Coronary artery (tissue), 2 donors: ENCODE results near the gene FBXO28.

ENCODE experiments used
- DNase-seq: peaks from one replicate; pipeline ENCODE4 v3.0.0-alpha.2; 2017; ENCODE audit warnings: low spot score
- H3K27ac ChIP-seq, 2 donors: fragments of 200-600 bp; sonication (generic); one replicate each; pipeline ENCODE4 v1.5.1; 2016 to 2019
- H3K4me3 ChIP-seq: fragments of 200-600 bp; sonication (generic); 2 replicates; pipeline ENCODE4 v1.5.1; 2016; ENCODE audit warnings: mild to moderate bottlenecking, moderate library complexity
- CTCF ChIP-seq: fragments of 200-600 bp; sonication (generic); IDR thresholded peaks from one replicate; pipeline ENCODE4 v1.5.1; 2019; ENCODE audit warnings: antibody characterized with exemption

The FBXO28 gene

GRCh38 chr1:224141693-224142092 is 27.8 kb downstream of the FBXO28 start:
- TF ChIP-seq CTCF, result no peak
- Histone ChIP-seq H3K4me3 (no peak overlapping the region), H3K27ac (no peak overlapping the region)
- DNase-seq, result no peak

- no peak for DNase-seq
- H3K27ac ChIP-seq, result no peak overlapping the region
- no peak for TF ChIP-seq CTCF
- H3K4me3 ChIP-seq, result no peak overlapping the region
Measured at GRCh38 chr1:224149709-224150108, 35.8 kb downstream of the FBXO28 start.

GRCh38 chr1:224151117-224151516 is 37.2 kb downstream of the FBXO28 start:
- TF ChIP-seq CTCF, result no peak
- no peak overlapping the region for H3K4me3 ChIP-seq
- no peak for DNase-seq
- H3K27ac ChIP-seq, result no peak overlapping the region

DNA sequence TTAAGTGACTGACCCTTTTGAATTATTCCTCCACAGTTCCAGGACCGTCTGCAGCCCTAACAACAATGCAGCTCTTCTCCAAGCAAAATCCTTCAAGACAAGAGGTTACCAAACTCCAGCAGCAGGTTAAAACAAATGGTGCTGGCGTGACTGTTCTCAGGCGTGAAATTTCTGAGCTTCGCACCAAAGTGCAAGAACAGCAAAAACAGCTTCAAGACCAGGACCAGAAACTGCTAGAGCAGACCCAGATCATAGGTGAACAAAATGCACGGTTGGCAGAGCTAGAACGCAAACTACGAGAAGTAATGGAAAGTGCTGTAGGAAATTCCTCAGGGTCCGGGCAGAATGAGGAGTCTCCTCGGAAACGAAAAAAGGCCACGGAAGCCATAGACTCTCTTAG is 43.4 kb downstream of the FBXO28 start:
- DNase-seq, result no peak
- H3K4me3 ChIP-seq, result no peak overlapping the region
- no peak overlapping the region for H3K27ac ChIP-seq
- TF ChIP-seq CTCF, result no peak

- H3K27ac ChIP-seq, result no peak overlapping the region
- no peak overlapping the region for H3K4me3 ChIP-seq
- no peak for DNase-seq
- no peak for TF ChIP-seq CTCF
Measured at GRCh38 chr1:224159541-224159940, 45.6 kb downstream of the FBXO28 start.

- H3K27ac ChIP-seq, result no peak overlapping the region
Measured at GRCh38 chr1:224160171-224160682, 46.3 kb downstream of the FBXO28 start.

More at GRCh38 chr1:224160171-224160682, 46.3 kb downstream of the FBXO28 start:
- no peak for TF ChIP-seq CTCF
- no peak for DNase-seq
- H3K4me3 ChIP-seq, result no peak overlapping the region
